H9 (cell line): ENCODE measurements around the gene FBXO21. TPM values are rescaled to one million over a fixed set of nuclear protein-coding genes. Genes with fewer than 3 reads are reported as not detected.

ENCODE experiments used
- DNase-seq: peaks from one replicate; pipeline ENCODE4 v3.0.0-alpha.2; 2017
- H2AFZ ChIP-seq: one replicate; pipeline ENCODE4 v1.6.1; 2013; ENCODE audit warnings: mild to moderate bottlenecking, low read length, control low read depth, moderate library complexity
- H2AK5ac ChIP-seq: 2 replicates; pipeline ENCODE4 v1.6.1; 2013; ENCODE audit warnings: low read length, control low read depth, mixed read lengths; ENCODE audit not compliant: insufficient read length
- H2BK120ac ChIP-seq: one replicate; pipeline ENCODE4 v1.6.1; 2013; ENCODE audit warnings: low read depth, mild to moderate bottlenecking, low read length, control low read depth, inconsistent platforms; ENCODE audit not compliant: poor library complexity, severe bottlenecking
- H2BK12ac ChIP-seq: 2 replicates; pipeline ENCODE4 v1.6.1; 2013; ENCODE audit warnings: low read length, control low read depth, mixed read lengths, low read depth; ENCODE audit not compliant: insufficient read length
- H2BK15ac ChIP-seq: 2 replicates; pipeline ENCODE4 v1.6.1; 2013; ENCODE audit warnings: low read depth, low read length, control low read depth
- H2BK20ac ChIP-seq: one replicate; pipeline ENCODE4 v1.6.1; 2013; ENCODE audit warnings: low read depth, mild to moderate bottlenecking, low read length, control low read depth, inconsistent platforms; ENCODE audit not compliant: poor library complexity, severe bottlenecking
- H2BK5ac ChIP-seq: 2 replicates; pipeline ENCODE4 v1.6.1; 2013; ENCODE audit warnings: low read length, control low read depth, mixed read lengths; ENCODE audit not compliant: insufficient read length
- H3K14ac ChIP-seq: 2 replicates; pipeline ENCODE4 v1.6.1; 2013; ENCODE audit warnings: low read length, control low read depth; ENCODE audit not compliant: insufficient read depth
- H3K18ac ChIP-seq: 2 replicates; pipeline ENCODE4 v1.6.1; 2013; ENCODE audit warnings: low read depth, mild to moderate bottlenecking, mixed read lengths, low read length, control low read depth; ENCODE audit not compliant: insufficient read length
- H3K23ac ChIP-seq: 2 replicates; pipeline ENCODE4 v1.6.1; 2013; ENCODE audit warnings: low read length, control low read depth, mixed read lengths, low read depth; ENCODE audit not compliant: insufficient read length
- H3K23me2 ChIP-seq: 2 replicates; pipeline ENCODE4 v1.6.1; 2013; ENCODE audit warnings: low read depth, mild to moderate bottlenecking, mixed read lengths, low read length, control low read depth; ENCODE audit not compliant: insufficient read length, poor library complexity, severe bottlenecking
- H3K27ac ChIP-seq: 2 replicates; pipeline ENCODE4 v1.5.1; 2013; ENCODE audit warnings: low read length, control low read depth, mixed read lengths, low read depth; ENCODE audit not compliant: insufficient read length
- H3K27me3 ChIP-seq: 2 replicates; pipeline ENCODE4 v1.6.1; 2013; ENCODE audit warnings: low read length, control low read depth, inconsistent platforms; ENCODE audit not compliant: insufficient read depth
- H3K4ac ChIP-seq: 2 replicates; pipeline ENCODE4 v1.6.1; 2013; ENCODE audit warnings: low read depth, mild to moderate bottlenecking, control low read depth, inconsistent platforms, low read length, moderate library complexity
- H3K4me1 ChIP-seq: 2 replicates; pipeline ENCODE4 v1.6.1; 2013; ENCODE audit warnings: low read length, control low read depth, inconsistent platforms; ENCODE audit not compliant: insufficient read depth
- H3K4me2 ChIP-seq: 2 replicates; pipeline ENCODE4 v1.6.1; 2013; ENCODE audit warnings: low read length, control low read depth, mixed read lengths; ENCODE audit not compliant: insufficient read length, insufficient read depth
- H3K56ac ChIP-seq: 2 replicates; pipeline ENCODE4 v1.6.1; 2013; ENCODE audit warnings: low read depth, mild to moderate bottlenecking, mixed read lengths, low read length, control low read depth; ENCODE audit not compliant: insufficient read length
- H3K79me1 ChIP-seq: 2 replicates; pipeline ENCODE4 v1.6.1; 2013; ENCODE audit warnings: low read depth, mild to moderate bottlenecking, moderate library complexity, low read length, control low read depth, inconsistent platforms; ENCODE audit not compliant: insufficient read depth, poor library complexity, severe bottlenecking
- H3K79me2 ChIP-seq: 2 replicates; pipeline ENCODE4 v1.6.1; 2013; ENCODE audit warnings: low read length, control low read depth, inconsistent platforms; ENCODE audit not compliant: insufficient read depth
- H3K9ac ChIP-seq: 2 replicates; pipeline ENCODE4 v1.6.1; 2013; ENCODE audit warnings: low read length, control low read depth, mixed read lengths; ENCODE audit not compliant: insufficient read length; ENCODE audit errors: extremely low read depth
- H3K9me3 ChIP-seq: one replicate; pipeline ENCODE4 v1.6.1; 2013; ENCODE audit warnings: low read depth, low read length, inconsistent platforms; ENCODE audit not compliant: control insufficient read depth
- H3T11ph ChIP-seq: one replicate; pipeline ENCODE4 v1.6.1; 2013; ENCODE audit warnings: mild to moderate bottlenecking, low read length, control low read depth, inconsistent platforms
- H4K20me1 ChIP-seq: one replicate; pipeline ENCODE4 v1.6.1; 2013; ENCODE audit not compliant: control insufficient read depth, insufficient read length, insufficient read depth
- H4K5ac ChIP-seq: 2 replicates; pipeline ENCODE4 v1.6.1; 2013; ENCODE audit warnings: low read depth, mild to moderate bottlenecking, mixed read lengths, low read length, control low read depth; ENCODE audit not compliant: insufficient read length
- H4K8ac ChIP-seq: replicated peaks from 2 replicates; pipeline ENCODE4 v1.6.1; 2013; ENCODE audit warnings: low read length, control low read depth, mixed read lengths, low read depth; ENCODE audit not compliant: insufficient read length
- H4K91ac ChIP-seq: 2 replicates; pipeline ENCODE4 v1.6.1; 2013; ENCODE audit warnings: low read depth, mild to moderate bottlenecking, moderate library complexity, mixed read lengths, low read length, control low read depth; ENCODE audit not compliant: insufficient read length
- H3K27ac Mint-ChIP-seq, 3 experiments: 2 replicates in 2 of 3; 3 replicates in 1 of 3; pipeline ENCODE4 v1.8.0; 2020 to 2021; ENCODE audit warnings: mixed read lengths in 3 of 3, mild to moderate bottlenecking in 1 of 3, moderate library complexity in 1 of 3
- H3K27me3 Mint-ChIP-seq: 2 replicates; pipeline ENCODE4 v1.8.0; 2021; ENCODE audit warnings: low read depth, mild to moderate bottlenecking, moderate library complexity, mixed read lengths
- H3K36me3 Mint-ChIP-seq, 3 experiments: 2 replicates in 2 of 3; 3 replicates in 1 of 3; pipeline ENCODE4 v1.8.0; 2020 to 2021; ENCODE audit warnings: low read depth in 3 of 3, mixed read lengths in 3 of 3; ENCODE audit not compliant: insufficient read depth in 1 of 3
- H3K4me1 Mint-ChIP-seq, 2 experiments: 2 replicates each; pipeline ENCODE4 v1.8.0; 2020; ENCODE audit warnings: mixed read lengths in 2 of 2
- H3K4me3 Mint-ChIP-seq, 2 experiments: 2 replicates in 1 of 2; 3 replicates in 1 of 2; pipeline ENCODE4 v1.8.0; 2020 to 2021; ENCODE audit warnings: mild to moderate bottlenecking in 2 of 2, mixed read lengths in 2 of 2, moderate library complexity in 1 of 2
- H3K9me3 Mint-ChIP-seq, 2 experiments: 2 replicates in 1 of 2; 3 replicates in 1 of 2; pipeline ENCODE4 v1.8.0; 2020; ENCODE audit warnings: mild to moderate bottlenecking in 2 of 2, mixed read lengths in 2 of 2, moderate library complexity in 1 of 2
- WGBS: extraction: QIAGEN DNeasy Blood & Tissue Kit; methylation state at CpG from one replicate; pipeline ENCODE4 v1.1.7; 2013; ENCODE audit warnings: missing lambda C conversion rate, low lambda C conversion rate, mixed read lengths; ENCODE audit not compliant: insufficient read length; ENCODE audit errors: extremely low coverage; 5-methylcytosine and 5-hydroxymethylcytosine counted together
- total RNA-seq: library from RNA; stranded (reverse); gene quantifications from 2 replicates; pipeline ENCODE4 v1.2.1, GENCODE V29; 2021
- TF ChIP-seq, protein P1 (sequence below): fragments of 200-600 bp; sonication (generic); conservative IDR thresholded peaks from 3 replicates; pipeline ENCODE4 v1.8.0; 2021; ENCODE audit warnings: antibody characterized with exemption, mild to moderate bottlenecking

Gene FBXO21
- total RNA-seq, 1 experiment from 2014 or later: 58.6 TPM

DNA sequence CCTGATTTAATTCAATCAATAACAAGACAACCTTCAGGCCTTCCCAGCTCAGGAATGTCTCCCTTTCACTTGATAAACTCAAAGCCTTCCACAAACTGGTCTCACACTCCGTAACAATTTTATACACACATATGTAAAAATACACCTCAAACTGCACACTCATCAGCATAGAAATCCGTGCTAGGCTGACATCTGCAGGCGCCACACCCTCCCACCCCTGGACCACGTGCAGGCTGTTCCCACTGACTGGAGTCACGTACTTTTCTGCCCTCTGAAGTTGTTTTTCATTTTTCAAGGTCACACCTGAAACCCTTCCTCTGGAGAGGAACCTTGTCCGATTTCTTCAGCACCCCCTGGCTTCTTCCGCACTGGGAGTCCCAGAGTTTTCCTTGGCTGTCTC is 27.6 kb downstream of the FBXO21 start:
- Histone ChIP-seq H2BK5ac (no peak overlapping the region), H3K18ac (no peak overlapping the region), H4K91ac (no peak overlapping the region), H2AK5ac (no peak overlapping the region), H3K4ac (no peak overlapping the region), H3K27me3 (no peaks in the 10 kb centered on the region), H3K23ac (no peak overlapping the region), H3K9me3 (no peaks in the 10 kb centered on the region), H2BK15ac (no peak overlapping the region), H3K79me1 (no peaks in the 10 kb centered on the region), H3K14ac (no peak overlapping the region), H3K4me1 (no peaks in the 10 kb centered on the region), H2BK12ac (no peak overlapping the region), H3K79me2 (no peaks in the 10 kb centered on the region), H4K20me1 (no peaks in the 10 kb centered on the region), H2BK120ac (no peak overlapping the region), H4K5ac (no peak overlapping the region), H3K23me2 (no peaks in the 10 kb centered on the region), H4K8ac (no peak overlapping the region), H2BK20ac (no peak overlapping the region), H3K27ac (no peak overlapping the region), H3K9ac (no peak overlapping the region), H2AFZ (no peak overlapping the region), H3T11ph (no peak overlapping the region), H3K56ac (no peak overlapping the region), H3K4me2 (no peak overlapping the region)
- no peaks in the 10 kb centered on the region for H3K27me3 Mint-ChIP-seq
- no peak for DNase-seq
- peaks cover 55 to 94% (median 94%) of the 10 kb centered on the region in 3 experiments; a peak in 6 of 7 replicates for H3K36me3 Mint-ChIP-seq
- H3K4me3 Mint-ChIP-seq: no peak overlapping the region
- no CpG with 5 or more reads among the region's 7 CpGs for WGBS
- H3K4me1 Mint-ChIP-seq: no peaks in the 10 kb centered on the region
- TF ChIP-seq, protein P1, sequence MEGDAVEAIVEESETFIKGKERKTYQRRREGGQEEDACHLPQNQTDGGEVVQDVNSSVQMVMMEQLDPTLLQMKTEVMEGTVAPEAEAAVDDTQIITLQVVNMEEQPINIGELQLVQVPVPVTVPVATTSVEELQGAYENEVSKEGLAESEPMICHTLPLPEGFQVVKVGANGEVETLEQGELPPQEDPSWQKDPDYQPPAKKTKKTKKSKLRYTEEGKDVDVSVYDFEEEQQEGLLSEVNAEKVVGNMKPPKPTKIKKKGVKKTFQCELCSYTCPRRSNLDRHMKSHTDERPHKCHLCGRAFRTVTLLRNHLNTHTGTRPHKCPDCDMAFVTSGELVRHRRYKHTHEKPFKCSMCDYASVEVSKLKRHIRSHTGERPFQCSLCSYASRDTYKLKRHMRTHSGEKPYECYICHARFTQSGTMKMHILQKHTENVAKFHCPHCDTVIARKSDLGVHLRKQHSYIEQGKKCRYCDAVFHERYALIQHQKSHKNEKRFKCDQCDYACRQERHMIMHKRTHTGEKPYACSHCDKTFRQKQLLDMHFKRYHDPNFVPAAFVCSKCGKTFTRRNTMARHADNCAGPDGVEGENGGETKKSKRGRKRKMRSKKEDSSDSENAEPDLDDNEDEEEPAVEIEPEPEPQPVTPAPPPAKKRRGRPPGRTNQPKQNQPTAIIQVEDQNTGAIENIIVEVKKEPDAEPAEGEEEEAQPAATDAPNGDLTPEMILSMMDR: no peak
- no peak overlapping the region for H3K27ac Mint-ChIP-seq
- H3K9me3 Mint-ChIP-seq: no peaks in the 10 kb centered on the region
